GM12878 (cell line): Measurements from ENCODE around the gene FAM185A. TPM values are rescaled to one million over a fixed set of nuclear protein-coding genes. Genes with fewer than 3 reads are reported as not detected.
"Not testable (repeated sequence)": the region's sequence is repeated elsewhere in the genome, so short reads cannot be mapped to it uniquely, and the experiment has no call there.

Experiments used
- ATAC-seq: fragments of 200-7000 bp; cut with Tn5 transposase; 3 replicates; pipeline ENCODE4 v1.9.1; 2020; ENCODE audit warnings: mild to moderate bottlenecking, moderate library complexity
- BruUV-seq: library from RNA; stranded (reverse); fragments of 400-500 nt; replicated peaks from 2 replicates; lab custom pipeline; 2021; lab: Mats Ljungman, UMichigan
- CTCF ChIA-PET: fragments of 300-600 bp; sonication (Branson Sonifier 250); formaldehyde crosslinking; extraction: SDS; loops from one replicate; lab custom pipeline; 2021; ENCODE audit warnings: inconsistent platforms; lab: Yijun Ruan, JAX
- POLR2A ChIA-PET: fragments of 350-600 bp; formaldehyde crosslinking; extraction: SDS; loops from one replicate; lab custom pipeline; 2021; ENCODE audit warnings: inconsistent platforms; lab: Charles Lee
- RAD21 ChIA-PET: fragments of 300-600 bp; sonication (Branson Sonifier 250); formaldehyde crosslinking; loops from one replicate; lab custom pipeline; 2023; ENCODE audit warnings: antibody characterized with exemption; ENCODE audit not compliant: unreplicated experiment; lab: Charles Lee
- SMC1A ChIA-PET: fragments of 300-600 bp; sonication (Branson Sonifier 250); formaldehyde crosslinking; loops from one replicate; lab custom pipeline; 2023; ENCODE audit not compliant: unreplicated experiment, uncharacterized antibody; lab: Charles Lee
- DNase-seq: peaks from one replicate; pipeline ENCODE4 v3.0.0-alpha.2; 2011; ENCODE audit warnings: low read depth, low spot score
- FAIRE-seq: peaks from 3 replicates; lab custom pipeline; 2011; peaks lifted over from hg19 to GRCh38; lab: Jason Lieb, UNC
- H2AFZ ChIP-seq: 2 replicates; pipeline ENCODE4 v1.6.0; 2011; ENCODE audit warnings: low read depth, low read length, control low read depth; ENCODE audit not compliant: control insufficient read depth
- H3K27ac ChIP-seq: 2 replicates; pipeline ENCODE4 v1.5.1; 2011; ENCODE audit warnings: control low read depth; ENCODE audit not compliant: control insufficient read depth, insufficient read depth
- H3K27me3 ChIP-seq, 2 experiments: replicated peaks in 1 of 2; 2 replicates each; pipeline versions ENCODE4 v1.6.0 to v1.6.1; 2011; ENCODE audit warnings: low read length in 1 of 2; ENCODE audit not compliant: control insufficient read depth in 2 of 2, insufficient read depth in 2 of 2
- H3K36me3 ChIP-seq, 2 experiments: 2 replicates each; pipeline ENCODE4 v1.5.1; 2011; ENCODE audit warnings: low read length in 1 of 2; ENCODE audit not compliant: control insufficient read depth in 2 of 2, insufficient read depth in 2 of 2
- H3K4me1 ChIP-seq: 2 replicates; pipeline ENCODE4 v1.6.1; 2011; ENCODE audit warnings: mild to moderate bottlenecking, low read length, moderate library complexity, mixed read lengths; ENCODE audit not compliant: control insufficient read depth, insufficient read depth
- H3K4me2 ChIP-seq: 2 replicates; pipeline ENCODE4 v1.6.0; 2011; ENCODE audit warnings: control low read depth; ENCODE audit not compliant: control insufficient read depth, insufficient read depth
- H3K4me3 ChIP-seq: fragments of 200-600 bp; sonication (generic); 2 replicates; pipeline ENCODE4 v1.5.1; 2016
- H3K79me2 ChIP-seq: 2 replicates; pipeline ENCODE4 v1.6.0; 2011; ENCODE audit warnings: low read length; ENCODE audit not compliant: control insufficient read depth, insufficient read depth
- H3K9ac ChIP-seq: 2 replicates; pipeline ENCODE4 v1.8.0; 2011; ENCODE audit warnings: low read length, control low read depth, mixed read lengths; ENCODE audit not compliant: control insufficient read depth, insufficient read depth
- H3K9me3 ChIP-seq: replicated peaks from 3 replicates; pipeline ENCODE4 v1.5.1; 2011; ENCODE audit warnings: mild to moderate bottlenecking, low read length; ENCODE audit not compliant: control insufficient read depth, insufficient read depth
- H4K20me1 ChIP-seq: 2 replicates; pipeline ENCODE4 v1.6.0; 2011; ENCODE audit not compliant: control insufficient read depth, insufficient read depth
- ATF7 ChIP-seq: fragments of 450-650 bp; IDR thresholded peaks from 2 replicates; pipeline ENCODE4 v1.6.1; 2016; ENCODE audit warnings: low read depth, mild to moderate bottlenecking
- MEF2B ChIP-seq: fragments of 450-650 bp; IDR thresholded peaks from 2 replicates; pipeline ENCODE4 v1.6.1; 2018; ENCODE audit warnings: mild to moderate bottlenecking, moderate library complexity; ENCODE audit not compliant: partially characterized antibody, poor library complexity, severe bottlenecking
- MTA2 ChIP-seq: fragments of 450-650 bp; IDR thresholded peaks from 2 replicates; pipeline ENCODE4 v1.6.1; 2016; ENCODE audit warnings: low read depth, mild to moderate bottlenecking, moderate library complexity
- WGBS: methylation state at CpG from one replicate; pipeline ENCODE4 v1.1.6; 2016; ENCODE audit warnings: low lambda C conversion rate; ENCODE audit not compliant: insufficient replicate concordance, insufficient coverage; ENCODE audit errors: missing lambda C conversion rate; 5-methylcytosine and 5-hydroxymethylcytosine counted together
- in situ Hi-C: fragments of 300-500 bp; cut with MboI; formaldehyde crosslinking; loops from 9 replicates; pipeline ENCODE4 v1.14.3; 2018; ENCODE audit warnings: mixed read lengths
- intact Hi-C: fragments of 100-400 bp; cut with micrococcal nuclease; formaldehyde crosslinking; loops from one replicate; pipeline ENCODE4 v1.14.2; 2022; ENCODE audit not compliant: unreplicated experiment
- polyA plus RNA-seq, 11 experiments: library from polyadenylated mRNA; depleted of rRNA in 4 of 11; unstranded in 6 of 11; stranded (reverse) in 5 of 11; fragments of >200 nt; fragmentation: Nextera tagmentation in 4 of 11; fragmentation: Illumina TruSeq in 1 of 11; extraction: Ambion mirVana in 4 of 11; extraction: Trizol in 1 of 11; gene quantifications; 1 replicate in 1 of 11; 2 replicates in 10 of 11; pipeline versions ENCODE4 v1.2.1 to v1.2.3, GENCODE V29; 2011 to 2016; ENCODE audit warnings: inconsistent platforms in 2 of 11, missing spikeins in 2 of 11, low read depth in 1 of 11
- total RNA-seq, 4 experiments: library from RNA; depleted of rRNA in 3 of 4; stranded (reverse); fragments of >200 nt in 3 of 4; fragmentation: Illumina TruSeq in 1 of 4; extraction: Trizol in 1 of 4; gene quantifications; 2 replicates each; pipeline versions ENCODE4 v1.2.1 to v1.2.3, GENCODE V29; 2013 to 2021

Gene FAM185A
- total and polyA plus RNA-seq, 10 of the 15 experiments (the other 5 are each of a cell fraction or from before 2014, with no cell fraction given), result 1.9 to 12.8 (median 8.6) TPM

- RAD21 ChIA-PET, result interaction anchor here (0.6 to 1.2 kb wide), 3 partner anchors 299 to 302 kb away, joined by 3 to 4 read pairs (median 3); no protein-coding TSS in a partner anchor
- intact Hi-C loops, result loop anchor here (5.0 kb wide), 1 partner anchor 302 kb away; no protein-coding TSS in a partner anchor
- TF ChIP-seq MTA2 (peak; percentile 46; the same call in 1 of the 2 replicates), MEF2B (peak; percentile 16), ATF7 (peak; percentile 49)
- TF ChIP-seq, all 136 proteins: peak for 3; not testable (repeated sequence) for 133
- peak; percentile 51 for ATAC-seq
- H3K27ac ChIP-seq, BruUV-seq, H3K79me2 ChIP-seq, H3K27me3 ChIP-seq, POLR2A ChIA-PET, H4K20me1 ChIP-seq, H2AFZ ChIP-seq, H3K4me1 ChIP-seq, H3K4me2 ChIP-seq, FAIRE-seq, H3K9ac ChIP-seq, DNase-seq, H3K4me3 ChIP-seq, H3K9me3 ChIP-seq, H3K36me3 ChIP-seq: not testable (repeated sequence)
- WGBS, result 0% methylated on average over 1 of the region's 1 CpG
- CTCF ChIA-PET, result interaction anchor here (0.8 kb wide), 1 partner anchor 301 kb away, joined by 5 read pairs; no protein-coding TSS in a partner anchor
- SMC1A ChIA-PET, result interaction anchor here (0.7 kb wide), 1 partner anchor 301 kb away, joined by 3 read pairs; no protein-coding TSS in a partner anchor
- in situ Hi-C loops, result loop anchor here (5.0 kb wide), 1 partner anchor 302 kb away; no protein-coding TSS in a partner anchor
These were observed 11.1 kb downstream of the FAM185A start for GRCh38 chr7:102759934-102760333.

GRCh38 chr7:102761234-102761633 lies 12.4 kb downstream of the FAM185A start:
- H3K4me2 ChIP-seq, FAIRE-seq, BruUV-seq, H3K4me3 ChIP-seq, H3K27me3 ChIP-seq, POLR2A ChIA-PET, H4K20me1 ChIP-seq, H3K27ac ChIP-seq, H3K9ac ChIP-seq, ATAC-seq, RAD21 ChIA-PET, H2AFZ ChIP-seq, H3K79me2 ChIP-seq, CTCF ChIA-PET, DNase-seq, in situ Hi-C loops, H3K4me1 ChIP-seq, SMC1A ChIA-PET, H3K36me3 ChIP-seq, H3K9me3 ChIP-seq: not testable (repeated sequence)
- 44% methylated on average over 1 of the region's 1 CpG for WGBS
- intact Hi-C loops, result loop anchor here (5.0 kb wide), 1 partner anchor 301 kb away; no protein-coding TSS in a partner anchor

- H4K20me1 ChIP-seq, H2AFZ ChIP-seq, H3K9ac ChIP-seq, H3K4me1 ChIP-seq, FAIRE-seq, ATAC-seq, in situ Hi-C loops, SMC1A ChIA-PET, H3K27me3 ChIP-seq, POLR2A ChIA-PET, RAD21 ChIA-PET, H3K4me3 ChIP-seq, H3K36me3 ChIP-seq, H3K79me2 ChIP-seq, H3K4me2 ChIP-seq, BruUV-seq, H3K27ac ChIP-seq, DNase-seq, H3K9me3 ChIP-seq, CTCF ChIA-PET: not testable (repeated sequence)
- intact Hi-C loops, result loop anchor here (5.0 kb wide), 1 partner anchor 299 kb away; no protein-coding TSS in a partner anchor
- 76% methylated on average over 5 of the region's 6 CpGs for WGBS
These were observed 14.6 kb downstream of the FAM185A start for GRCh38 chr7:102763295-102763905.
